Lung (tissue), 12 donors: ENCODE results near the gene SLC5A2. TPM values are rescaled to one million over a fixed set of nuclear protein-coding genes. Genes with fewer than 3 reads are reported as not detected.

Experiments used
- ATAC-seq: fragments of 200-7000 bp; cut with Tn5 transposase; one replicate; pipeline ENCODE4 v1.9.1; 2020; ENCODE audit warnings: moderate number of reproducible peaks; ENCODE audit not compliant: insufficient read depth, low FRiP score
- DNase-seq, 3 donors: peaks; one replicate each; pipeline ENCODE4 v3.0.0-alpha.2; 2013 to 2017
- H3K27ac ChIP-seq, 2 donors: one replicate each; pipeline ENCODE4 v1.5.1; 2013; ENCODE audit warnings: mild to moderate bottlenecking in 2 of 2, moderate library complexity in 2 of 2, control low read depth in 1 of 2, inconsistent platforms in 1 of 2, low read depth in 1 of 2, low read length in 1 of 2
- H3K27me3 ChIP-seq, 3 donors: one replicate each; pipeline ENCODE4 v1.5.1; 2013; ENCODE audit warnings: low read length in 2 of 3; ENCODE audit not compliant: control insufficient read depth in 3 of 3, insufficient read depth in 3 of 3
- H3K36me3 ChIP-seq, 4 donors: one replicate each; pipeline ENCODE4 v1.5.1; 2013; ENCODE audit warnings: low read length in 4 of 4, mild to moderate bottlenecking in 1 of 4, moderate library complexity in 1 of 4; ENCODE audit not compliant: control insufficient read depth in 4 of 4, insufficient read depth in 4 of 4
- H3K4me1 ChIP-seq, 5 donors: one replicate each; pipeline ENCODE4 v1.5.1; 2013; ENCODE audit warnings: low read length in 5 of 5, mild to moderate bottlenecking in 2 of 5, moderate library complexity in 1 of 5; ENCODE audit not compliant: control insufficient read depth in 5 of 5, insufficient read depth in 5 of 5
- H3K4me3 ChIP-seq: one replicate; pipeline ENCODE4 v1.5.1; 2013; ENCODE audit warnings: mild to moderate bottlenecking, control low read depth, moderate library complexity
- H3K9ac ChIP-seq, 2 donors: one replicate each; pipeline ENCODE4 v1.5.1; 2013; ENCODE audit warnings: low read length in 2 of 2, control low read depth in 1 of 2; ENCODE audit not compliant: insufficient read depth in 1 of 2
- H3K9me3 ChIP-seq, 4 donors: one replicate each; pipeline ENCODE4 v1.5.1; 2013; ENCODE audit warnings: low read length in 3 of 4, mild to moderate bottlenecking in 1 of 4, moderate library complexity in 1 of 4; ENCODE audit not compliant: control insufficient read depth in 4 of 4, insufficient read depth in 3 of 4
- CTCF ChIP-seq: IDR thresholded peaks from 2 replicates; pipeline ENCODE4 v1.5.1; 2012; ENCODE audit warnings: mild to moderate bottlenecking; ENCODE audit errors: control extremely low read depth, extremely low read depth
- WGBS, 2 donors: extraction: QIAGEN DNeasy Blood & Tissue Kit; methylation state at CpG; one replicate each; pipeline ENCODE4 v1.1.7; 2013; 5-methylcytosine and 5-hydroxymethylcytosine counted together
- polyA plus RNA-seq, 2 donors: library from polyadenylated mRNA; stranded (reverse); fragments of 200-250 nt; gene quantifications; one replicate each; pipeline ENCODE4 v1.2.1, GENCODE V29; 2013
- total RNA-seq, 2 donors: library from RNA; depleted of rRNA in 1 of 2; stranded (reverse); fragments of >200 nt in 1 of 2; gene quantifications; one replicate each; pipeline ENCODE4 v1.2.1, GENCODE V29; 2014 to 2021
- donor health status: control.
- donor health status: control.
- donor health status: Bipolar disorder and iron deficiency.
- donor health status: healthy.
- donor health status: DM: yes; HTN: yes; CAD: no.

The SLC5A2 gene
- total and polyA plus RNA-seq, 4 donors = 0.85 to 3.1 (median 2.3) TPM

GRCh38 chr16:31487720-31488467 is 5.0 kb downstream of the SLC5A2 start:
- Histone ChIP-seq H3K4me3 (peak overlapping the region; percentile 17), H3K9me3 (no peaks in the 10 kb centered on the region), H3K4me1 (peaks cover 0 to 23% (median 11%) of the 10 kb centered on the region in 5 donors), H3K36me3 (peaks cover 5 to 22% (median 14%) of the 10 kb centered on the region in 4 donors), H3K27me3 (no peaks in the 10 kb centered on the region), H3K9ac (peak overlapping the region in 1 of 2 donors; percentile 42), H3K27ac (no peak overlapping the region)
- WGBS, 2 donors = 1% methylated on average over 58 to 60 of the region's 60 CpGs
- TF ChIP-seq CTCF = no peak
- ATAC-seq (peak; percentile 71), DNase-seq (peak; percentile 64 to 78 (median 75))

- Histone ChIP-seq H3K9me3 (no peaks in the 10 kb centered on the region), H3K36me3 (peaks cover 11 to 29% (median 21%) of the 10 kb centered on the region in 4 donors), H3K9ac (no peak overlapping the region), H3K4me1 (peaks cover 0 to 23% (median 11%) of the 10 kb centered on the region in 5 donors), H3K4me3 (no peak overlapping the region), H3K27me3 (no peaks in the 10 kb centered on the region), H3K27ac (no peak overlapping the region)
- DNase-seq = peak in 2 of 3 donors; percentile 41 to 43
- ATAC-seq = no peak
- WGBS, 2 donors = 46 to 47% methylated on average over 67 to 77 of the region's 77 CpGs
- no peak for TF ChIP-seq CTCF
These were observed 5.8 kb downstream of the SLC5A2 start for GRCh38 chr16:31488468-31489297.

- no peak for DNase-seq
- Histone ChIP-seq H3K27ac (no peak overlapping the region), H3K9me3 (no peaks in the 10 kb centered on the region), H3K27me3 (no peaks in the 10 kb centered on the region), H3K4me3 (no peak overlapping the region), H3K36me3 (peaks cover 12 to 30% (median 23%) of the 10 kb centered on the region in 4 donors), H3K4me1 (peaks cover 0 to 23% (median 8%) of the 10 kb centered on the region in 5 donors), H3K9ac (no peak overlapping the region)
- no peak for ATAC-seq
- 87 to 93% methylated on average over 7 of the region's 7 CpGs for WGBS, 2 donors
- no peak for TF ChIP-seq CTCF
These were observed 6.3 kb downstream of the SLC5A2 start for GRCh38 chr16:31489298-31489564.
